MM.1S (cell line): Measurements from ENCODE around the gene CDC14A.

Source experiments
- DNase-seq: peaks from one replicate; pipeline ENCODE4 v3.0.0-alpha.2; 2015
- H2AFZ ChIP-seq: fragments of 300-600 bp; sonication (generic); 2 replicates; pipeline ENCODE4 v1.6.0; 2016; ENCODE audit warnings: antibody characterized with exemption, low read length
- H3F3A ChIP-seq: fragments of 300-600 bp; sonication (generic); 2 replicates; pipeline ENCODE4 v1.6.1; 2016; ENCODE audit warnings: mild to moderate bottlenecking, antibody characterized with exemption, low read length, moderate library complexity, mixed read lengths; ENCODE audit not compliant: insufficient read depth
- H3K27ac ChIP-seq: fragments of 300-600 bp; sonication (generic); 2 replicates; pipeline ENCODE4 v1.5.1; 2016; ENCODE audit warnings: mild to moderate bottlenecking, low read length
- H3K27me3 ChIP-seq: fragments of 300-600 bp; sonication (generic); replicated peaks from 2 replicates; pipeline ENCODE4 v1.6.0; 2016; ENCODE audit warnings: low read length; ENCODE audit not compliant: insufficient read depth
- H3K36me3 ChIP-seq: fragments of 300-600 bp; sonication (generic); replicated peaks from 2 replicates; pipeline ENCODE4 v1.6.1; 2016; ENCODE audit warnings: mild to moderate bottlenecking, low read length, mixed read lengths; ENCODE audit not compliant: insufficient read depth
- H3K4me1 ChIP-seq: fragments of 300-600 bp; sonication (generic); 2 replicates; pipeline ENCODE4 v1.6.1; 2016; ENCODE audit warnings: low read length, mixed read lengths
- H3K4me2 ChIP-seq: fragments of 300-600 bp; sonication (generic); 2 replicates; pipeline ENCODE4 v1.6.0; 2016; ENCODE audit warnings: low read depth, low read length
- H3K4me3 ChIP-seq: fragments of 300-600 bp; sonication (generic); 2 replicates; pipeline ENCODE4 v1.5.1; 2016; ENCODE audit warnings: low read length, mixed read lengths
- H3K79me2 ChIP-seq: fragments of 300-600 bp; sonication (generic); 2 replicates; pipeline ENCODE4 v1.6.1; 2016; ENCODE audit warnings: mixed run types, low read length, mixed read lengths
- H3K9ac ChIP-seq: fragments of 300-600 bp; sonication (generic); 2 replicates; pipeline ENCODE4 v1.6.1; 2016; ENCODE audit warnings: low read length, mixed read lengths
- H3K9me2 ChIP-seq: fragments of 300-600 bp; sonication (generic); replicated peaks from 2 replicates; pipeline ENCODE4 v1.6.1; 2016; ENCODE audit warnings: mild to moderate bottlenecking, low read length, mixed read lengths; ENCODE audit not compliant: insufficient read depth
- H3K9me3 ChIP-seq: fragments of 300-600 bp; sonication (generic); replicated peaks from 2 replicates; pipeline ENCODE4 v1.6.1; 2016; ENCODE audit warnings: mild to moderate bottlenecking, low read length, mixed read lengths; ENCODE audit not compliant: insufficient read depth
- H4K20me1 ChIP-seq: fragments of 300-600 bp; sonication (generic); 2 replicates; pipeline ENCODE4 v1.6.1; 2016; ENCODE audit warnings: mild to moderate bottlenecking, low read length, moderate library complexity, mixed read lengths; ENCODE audit not compliant: insufficient read depth
- CTCF ChIP-seq: fragments of 300-600 bp; sonication (generic); IDR thresholded peaks from 2 replicates; pipeline ENCODE4 v1.5.1; 2016; ENCODE audit warnings: antibody characterized with exemption, low read length, mixed read lengths
- EZH2 ChIP-seq: fragments of 300-600 bp; sonication (generic); optimal IDR thresholded peaks from 2 replicates; pipeline ENCODE3; 2017; ENCODE audit warnings: low read depth, mild to moderate bottlenecking, antibody characterized with exemption, low read length, mixed read lengths
- EZH2phosphoT487 ChIP-seq: fragments of 300-600 bp; sonication (generic); IDR thresholded peaks from 2 replicates; pipeline ENCODE4 v1.6.1; 2018; ENCODE audit warnings: antibody characterized with exemption, low read length

Gene CDC14A

GRCh38 chr1:100474834-100475233, 122.5 kb downstream of the CDC14A start:
- TF ChIP-seq CTCF (no peak), EZH2phosphoT487 (no peak), EZH2 (no peak)
- Histone ChIP-seq H3F3A (no peaks in the 10 kb centered on the region), H3K27me3 (no peaks in the 10 kb centered on the region), H3K4me2 (no peak overlapping the region), H2AFZ (no peak overlapping the region), H3K36me3 (no peaks in the 10 kb centered on the region), H3K79me2 (no peaks in the 10 kb centered on the region), H3K27ac (no peak overlapping the region), H3K9me2 (no peaks in the 10 kb centered on the region), H3K9ac (no peak overlapping the region), H3K4me3 (no peak overlapping the region), H4K20me1 (no peaks in the 10 kb centered on the region), H3K9me3 (no peaks in the 10 kb centered on the region), H3K4me1 (no peaks in the 10 kb centered on the region)
- no peak for DNase-seq

GRCh38 chr1:100476735-100477290, 124.5 kb downstream of the CDC14A start:
- no peaks in the 10 kb centered on the region for H3K36me3 ChIP-seq
- H4K20me1 ChIP-seq, result no peaks in the 10 kb centered on the region
- H3K4me1 ChIP-seq, result no peaks in the 10 kb centered on the region
- no peaks in the 10 kb centered on the region for H3K9me2 ChIP-seq
- H3K27ac ChIP-seq, result no peak overlapping the region
- no peak overlapping the region for H2AFZ ChIP-seq
- TF ChIP-seq EZH2 (no peak), EZH2phosphoT487 (no peak), CTCF (no peak)
- H3K4me2 ChIP-seq, result no peak overlapping the region
- H3K4me3 ChIP-seq, result no peak overlapping the region
- no peak for DNase-seq
- no peaks in the 10 kb centered on the region for H3K9me3 ChIP-seq
- H3K79me2 ChIP-seq, result no peaks in the 10 kb centered on the region
- no peaks in the 10 kb centered on the region for H3K27me3 ChIP-seq
- no peaks in the 10 kb centered on the region for H3F3A ChIP-seq
- H3K9ac ChIP-seq, result no peak overlapping the region

- Histone ChIP-seq H3K27me3 (no peaks in the 10 kb centered on the region), H3K4me3 (no peak overlapping the region), H3K9ac (no peak overlapping the region), H2AFZ (no peak overlapping the region), H3F3A (no peaks in the 10 kb centered on the region), H4K20me1 (no peaks in the 10 kb centered on the region), H3K36me3 (no peaks in the 10 kb centered on the region), H3K9me2 (no peaks in the 10 kb centered on the region), H3K4me2 (no peak overlapping the region), H3K27ac (no peak overlapping the region), H3K79me2 (no peaks in the 10 kb centered on the region), H3K9me3 (no peaks in the 10 kb centered on the region), H3K4me1 (no peaks in the 10 kb centered on the region)
- no peak for DNase-seq
- no peak for TF ChIP-seq CTCF
- no peak for TF ChIP-seq EZH2phosphoT487
- no peak for TF ChIP-seq EZH2
These were observed 126.5 kb downstream of the CDC14A start for GRCh38 chr1:100478816-100479215.
